K562 (cell line): ENCODE measurements around the gene NR2F2. TPM values are rescaled to one million over a fixed set of nuclear protein-coding genes. Genes with fewer than 3 reads are reported as not detected.

Source experiments
- BRD9 ChIP-seq: fragments of 450-650 bp; IDR thresholded peaks from 2 replicates; pipeline ENCODE4 v1.6.1; 2018; ENCODE audit warnings: low read depth; ENCODE audit not compliant: partially characterized antibody
- CREB1 ChIP-seq, 2 experiments: sonication (generic) in 1 of 2; formaldehyde crosslinking in 1 of 2; IDR thresholded peaks; 2 replicates each; pipeline versions ENCODE4 v1.6.1 to v1.8.0; 2012 to 2022; ENCODE audit warnings: inconsistent platforms in 1 of 2, mild to moderate bottlenecking in 1 of 2, missing genetic modification reagents in 1 of 2, moderate library complexity in 1 of 2
- GATA2 ChIP-seq: sonication (generic); formaldehyde crosslinking; IDR thresholded peaks from 2 replicates; pipeline ENCODE4 v1.4.0; 2020; ENCODE audit warnings: mild to moderate bottlenecking, missing genetic modification reagents
- HNRNPUL1 ChIP-seq: fragments of 200-400 bp; formaldehyde crosslinking; IDR thresholded peaks from 2 replicates; pipeline ENCODE4 v1.6.1; 2017; ENCODE audit warnings: low read length
- KDM4B ChIP-seq, 2 experiments: fragments of 450-650 bp in 1 of 2; sonication (generic) in 1 of 2; IDR thresholded peaks; 2 replicates each; pipeline ENCODE4 v1.6.1; 2016 to 2017; ENCODE audit warnings: borderline replicate concordance in 2 of 2, antibody characterized with exemption in 1 of 2, low read depth in 1 of 2, mild to moderate bottlenecking in 1 of 2
- MEIS2 ChIP-seq: fragments of 450-650 bp; IDR thresholded peaks from 2 replicates; pipeline ENCODE4 v1.6.1; 2014; ENCODE audit warnings: mild to moderate bottlenecking; ENCODE audit not compliant: partially characterized antibody
- NBN ChIP-seq: fragments of 450-650 bp; IDR thresholded peaks from 2 replicates; pipeline ENCODE4 v1.6.1; 2016; ENCODE audit warnings: low read depth, mild to moderate bottlenecking
- NCOA1 ChIP-seq: fragments of 450-650 bp; IDR thresholded peaks from 2 replicates; pipeline ENCODE4 v1.6.1; 2016; ENCODE audit warnings: low read depth
- POLR2B ChIP-seq: fragments of 450-650 bp; IDR thresholded peaks from 2 replicates; pipeline ENCODE4 v1.6.1; 2018; ENCODE audit warnings: low read depth; ENCODE audit not compliant: partially characterized antibody
- SP1 ChIP-seq: sonication (generic); formaldehyde crosslinking; IDR thresholded peaks from 2 replicates; pipeline ENCODE4 v1.8.1; 2022; ENCODE audit warnings: mild to moderate bottlenecking, missing genetic modification reagents
- ZNF23 ChIP-seq: fragments of 250-450 bp; sonication (Bioruptor Pico); IDR thresholded peaks from 2 replicates; pipeline ENCODE4 v1.4.0; 2020; ENCODE audit warnings: mild to moderate bottlenecking
- polyA plus RNA-seq, 8 experiments: library from polyadenylated mRNA; depleted of rRNA in 4 of 8; stranded (reverse) in 5 of 8; unstranded in 3 of 8; fragments of >200 nt; fragmentation: Nextera tagmentation in 2 of 8; fragmentation: Illumina TruSeq in 1 of 8; extraction: Ambion mirVana in 2 of 8; extraction: Trizol in 1 of 8; gene quantifications; 2 replicates each; pipeline versions ENCODE4 v1.2.1 to v1.2.3, GENCODE V29; 2011 to 2014; ENCODE audit warnings: inconsistent platforms in 1 of 8, missing spikeins in 1 of 8
- total RNA-seq, 7 experiments: library from RNA; depleted of rRNA in 6 of 7; stranded (reverse); fragments of >200 nt in 6 of 7; fragmentation: Illumina TruSeq in 2 of 7; extraction: Trizol in 2 of 7; gene quantifications; 2 replicates each; pipeline versions ENCODE4 v1.2.1 to v1.2.3, GENCODE V29; 2011 to 2021; ENCODE audit warnings: low replicate concordance in 1 of 7
- TF ChIP-seq, protein P1 (sequence below): fragments of 250-450 bp; sonication (Bioruptor Pico); IDR thresholded peaks from 2 replicates; pipeline ENCODE4 v1.6.1; 2021; ENCODE audit warnings: mild to moderate bottlenecking
- TF ChIP-seq, protein P2 (sequence below): sonication (generic); formaldehyde crosslinking; IDR thresholded peaks from 2 replicates; pipeline ENCODE4 v1.8.1; 2023; ENCODE audit warnings: missing genetic modification reagents, mild to moderate bottlenecking, borderline replicate concordance
- TF ChIP-seq, protein P3 (sequence below): sonication (generic); formaldehyde crosslinking; IDR thresholded peaks from 2 replicates; pipeline ENCODE4 v1.4.0; 2020; ENCODE audit warnings: mild to moderate bottlenecking, missing genetic modification reagents
- TF ChIP-seq, protein P4 (sequence below): fragments of 450-650 bp; formaldehyde crosslinking; IDR thresholded peaks from 2 replicates; pipeline ENCODE4 v1.4.0; 2020; ENCODE audit warnings: mild to moderate bottlenecking, moderate library complexity

Gene NR2F2
- total and polyA plus RNA-seq, 9 of the 15 experiments (the other 6 are each of a cell fraction or from before 2014, with no cell fraction given): 6.0 to 51.8 (median 11.1) TPM

DNA sequence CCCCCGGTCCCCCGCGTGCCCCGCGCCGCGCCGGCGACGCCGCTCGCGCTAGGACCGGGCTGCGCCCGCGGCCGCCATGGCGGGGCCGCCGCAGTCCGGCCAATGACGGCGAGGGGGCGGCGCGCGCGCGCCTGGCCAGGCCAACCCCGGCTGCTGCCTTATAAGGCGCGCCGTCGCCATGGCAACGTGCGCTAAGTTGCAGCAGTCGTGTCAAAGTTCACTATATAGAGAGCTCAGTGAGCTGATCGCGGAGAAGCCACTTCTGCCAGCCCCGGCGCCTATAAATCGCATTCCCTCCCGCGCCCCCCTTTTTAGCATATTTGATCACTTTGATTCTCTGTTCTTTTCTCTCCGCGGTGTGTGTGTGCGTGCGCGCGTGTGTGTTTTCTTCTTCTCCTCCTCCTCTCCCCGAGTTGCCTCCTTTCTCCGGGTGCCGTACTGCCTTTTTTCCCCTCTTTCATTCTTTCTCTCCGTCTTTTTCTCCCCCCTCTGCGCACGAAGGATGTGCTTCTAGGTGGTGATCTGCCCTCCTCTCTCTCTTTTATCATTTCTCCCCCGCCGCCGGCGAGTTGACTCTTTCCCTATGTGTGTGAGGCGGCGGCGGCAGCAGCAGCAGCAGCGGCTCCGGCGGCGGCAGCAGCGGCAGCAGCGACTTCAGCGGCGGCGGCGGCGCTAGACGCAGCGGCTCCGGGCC lies at the start of gene NR2F2 (continued):
- TF ChIP-seq KDM4B (IDR thresholded peaks at IDR 0.05; ENCODE audit: borderline replicate concordance in 2 of 2, low read depth in 1 of 2) (0 out of 4 replicates have a peak, but pooled peaks of 1 of the 2 experiments have one; percentile 23), ZNF23 (CRISPR knock-in tag) (no peak), BRD9 (peak; percentile 83), POLR2B (peak; percentile 78), NBN (peak; percentile 78), HNRNPUL1 (no peak), MEIS2 (peak; percentile 34), GATA2 (CRISPR knock-in tag) (no peak), CREB1 (IDR thresholded peaks at IDR 0.05) (peak; percentile 31; the same call in 1 of the 2 replicates), CREB1 (CRISPR knock-in tag; IDR thresholded peaks at IDR 0.05) (no peak; the same call in 1 of the 2 replicates), NCOA1 (peak; percentile 59; the same call in 1 of the 2 replicates), SP1 (CRISPR knock-in tag) (no peak)
- TF ChIP-seq, protein P1, sequence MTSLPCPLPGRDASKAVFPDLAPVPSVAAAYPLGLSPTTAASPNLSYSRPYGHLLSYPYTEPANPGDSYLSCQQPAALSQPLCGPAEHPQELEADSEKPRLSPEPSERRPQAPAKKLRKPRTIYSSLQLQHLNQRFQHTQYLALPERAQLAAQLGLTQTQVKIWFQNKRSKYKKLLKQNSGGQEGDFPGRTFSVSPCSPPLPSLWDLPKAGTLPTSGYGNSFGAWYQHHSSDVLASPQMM (CRISPR knock-in tag): no peak
- TF ChIP-seq, protein P2, sequence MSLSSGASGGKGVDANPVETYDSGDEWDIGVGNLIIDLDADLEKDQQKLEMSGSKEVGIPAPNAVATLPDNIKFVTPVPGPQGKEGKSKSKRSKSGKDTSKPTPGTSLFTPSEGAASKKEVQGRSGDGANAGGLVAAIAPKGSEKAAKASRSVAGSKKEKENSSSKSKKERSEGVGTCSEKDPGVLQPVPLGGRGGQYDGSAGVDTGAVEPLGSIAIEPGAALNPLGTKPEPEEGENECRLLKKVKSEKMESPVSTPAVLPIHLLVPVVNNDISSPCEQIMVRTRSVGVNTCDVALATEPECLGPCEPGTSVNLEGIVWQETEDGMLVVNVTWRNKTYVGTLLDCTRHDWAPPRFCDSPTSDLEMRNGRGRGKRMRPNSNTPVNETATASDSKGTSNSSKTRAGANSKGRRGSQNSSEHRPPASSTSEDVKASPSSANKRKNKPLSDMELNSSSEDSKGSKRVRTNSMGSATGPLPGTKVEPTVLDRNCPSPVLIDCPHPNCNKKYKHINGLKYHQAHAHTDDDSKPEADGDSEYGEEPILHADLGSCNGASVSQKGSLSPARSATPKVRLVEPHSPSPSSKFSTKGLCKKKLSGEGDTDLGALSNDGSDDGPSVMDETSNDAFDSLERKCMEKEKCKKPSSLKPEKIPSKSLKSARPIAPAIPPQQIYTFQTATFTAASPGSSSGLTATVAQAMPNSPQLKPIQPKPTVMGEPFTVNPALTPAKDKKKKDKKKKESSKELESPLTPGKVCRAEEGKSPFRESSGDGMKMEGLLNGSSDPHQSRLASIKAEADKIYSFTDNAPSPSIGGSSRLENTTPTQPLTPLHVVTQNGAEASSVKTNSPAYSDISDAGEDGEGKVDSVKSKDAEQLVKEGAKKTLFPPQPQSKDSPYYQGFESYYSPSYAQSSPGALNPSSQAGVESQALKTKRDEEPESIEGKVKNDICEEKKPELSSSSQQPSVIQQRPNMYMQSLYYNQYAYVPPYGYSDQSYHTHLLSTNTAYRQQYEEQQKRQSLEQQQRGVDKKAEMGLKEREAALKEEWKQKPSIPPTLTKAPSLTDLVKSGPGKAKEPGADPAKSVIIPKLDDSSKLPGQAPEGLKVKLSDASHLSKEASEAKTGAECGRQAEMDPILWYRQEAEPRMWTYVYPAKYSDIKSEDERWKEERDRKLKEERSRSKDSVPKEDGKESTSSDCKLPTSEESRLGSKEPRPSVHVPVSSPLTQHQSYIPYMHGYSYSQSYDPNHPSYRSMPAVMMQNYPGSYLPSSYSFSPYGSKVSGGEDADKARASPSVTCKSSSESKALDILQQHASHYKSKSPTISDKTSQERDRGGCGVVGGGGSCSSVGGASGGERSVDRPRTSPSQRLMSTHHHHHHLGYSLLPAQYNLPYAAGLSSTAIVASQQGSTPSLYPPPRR (CRISPR knock-in tag): no peak
- TF ChIP-seq, protein P3, sequence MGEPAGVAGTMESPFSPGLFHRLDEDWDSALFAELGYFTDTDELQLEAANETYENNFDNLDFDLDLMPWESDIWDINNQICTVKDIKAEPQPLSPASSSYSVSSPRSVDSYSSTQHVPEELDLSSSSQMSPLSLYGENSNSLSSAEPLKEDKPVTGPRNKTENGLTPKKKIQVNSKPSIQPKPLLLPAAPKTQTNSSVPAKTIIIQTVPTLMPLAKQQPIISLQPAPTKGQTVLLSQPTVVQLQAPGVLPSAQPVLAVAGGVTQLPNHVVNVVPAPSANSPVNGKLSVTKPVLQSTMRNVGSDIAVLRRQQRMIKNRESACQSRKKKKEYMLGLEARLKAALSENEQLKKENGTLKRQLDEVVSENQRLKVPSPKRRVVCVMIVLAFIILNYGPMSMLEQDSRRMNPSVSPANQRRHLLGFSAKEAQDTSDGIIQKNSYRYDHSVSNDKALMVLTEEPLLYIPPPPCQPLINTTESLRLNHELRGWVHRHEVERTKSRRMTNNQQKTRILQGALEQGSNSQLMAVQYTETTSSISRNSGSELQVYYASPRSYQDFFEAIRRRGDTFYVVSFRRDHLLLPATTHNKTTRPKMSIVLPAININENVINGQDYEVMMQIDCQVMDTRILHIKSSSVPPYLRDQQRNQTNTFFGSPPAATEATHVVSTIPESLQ (CRISPR knock-in tag): no peak
- TF ChIP-seq, protein P4, sequence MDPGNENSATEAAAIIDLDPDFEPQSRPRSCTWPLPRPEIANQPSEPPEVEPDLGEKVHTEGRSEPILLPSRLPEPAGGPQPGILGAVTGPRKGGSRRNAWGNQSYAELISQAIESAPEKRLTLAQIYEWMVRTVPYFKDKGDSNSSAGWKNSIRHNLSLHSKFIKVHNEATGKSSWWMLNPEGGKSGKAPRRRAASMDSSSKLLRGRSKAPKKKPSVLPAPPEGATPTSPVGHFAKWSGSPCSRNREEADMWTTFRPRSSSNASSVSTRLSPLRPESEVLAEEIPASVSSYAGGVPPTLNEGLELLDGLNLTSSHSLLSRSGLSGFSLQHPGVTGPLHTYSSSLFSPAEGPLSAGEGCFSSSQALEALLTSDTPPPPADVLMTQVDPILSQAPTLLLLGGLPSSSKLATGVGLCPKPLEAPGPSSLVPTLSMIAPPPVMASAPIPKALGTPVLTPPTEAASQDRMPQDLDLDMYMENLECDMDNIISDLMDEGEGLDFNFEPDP (CRISPR knock-in tag): no peak
